T-helper 17 cell (primary cell): ENCODE measurements around the gene TULP1. TPM values are rescaled to one million over a fixed set of nuclear protein-coding genes. Genes with fewer than 3 reads are reported as not detected.
A peak's percentile ranks its signal among the peaks of the same experiment; 100 is the strongest.

Source experiments
- ATAC-seq: fragments of 150-1000 bp; cut with Tn5 transposase; 2 replicates; pipeline ENCODE4 v1.10.0; 2021; ENCODE audit warnings: mild to moderate bottlenecking, moderate library complexity
- DNase-seq, 3 donors: peaks; one replicate each; pipeline versions ENCODE4 v3.0.0 to v3.0.0-alpha.2; 2020 to 2021
- H3K9me3 ChIP-seq: one replicate; pipeline ENCODE4 v1.7.0; 2013; ENCODE audit warnings: low read length, mild to moderate bottlenecking; ENCODE audit not compliant: control insufficient read depth, poor library complexity, severe bottlenecking
- H3K27ac Mint-ChIP-seq: one replicate; pipeline ENCODE4 v1.8.0; 2022; ENCODE audit warnings: mild to moderate bottlenecking, moderate library complexity, mixed read lengths
- H3K27me3 Mint-ChIP-seq: one replicate; pipeline ENCODE4 v1.8.0; 2022; ENCODE audit warnings: mixed read lengths
- H3K36me3 Mint-ChIP-seq: one replicate; pipeline ENCODE4 v1.8.0; 2022; ENCODE audit warnings: low read depth, mixed read lengths
- H3K4me1 Mint-ChIP-seq: one replicate; pipeline ENCODE4 v1.8.0; 2022; ENCODE audit warnings: mild to moderate bottlenecking, mixed read lengths
- H3K4me3 Mint-ChIP-seq: one replicate; pipeline ENCODE4 v1.8.0; 2022; ENCODE audit warnings: mild to moderate bottlenecking, moderate library complexity, mixed read lengths
- total RNA-seq, 4 donors: library from RNA in 2 of 4; stranded (reverse) in 2 of 4; gene quantifications; one replicate each; pipeline ENCODE4 v1.2.3 and lab custom pipeline; 2022 to 2026

TULP1 gene
- total RNA-seq, 2 donors from 2014 or later: not detected

DNA sequence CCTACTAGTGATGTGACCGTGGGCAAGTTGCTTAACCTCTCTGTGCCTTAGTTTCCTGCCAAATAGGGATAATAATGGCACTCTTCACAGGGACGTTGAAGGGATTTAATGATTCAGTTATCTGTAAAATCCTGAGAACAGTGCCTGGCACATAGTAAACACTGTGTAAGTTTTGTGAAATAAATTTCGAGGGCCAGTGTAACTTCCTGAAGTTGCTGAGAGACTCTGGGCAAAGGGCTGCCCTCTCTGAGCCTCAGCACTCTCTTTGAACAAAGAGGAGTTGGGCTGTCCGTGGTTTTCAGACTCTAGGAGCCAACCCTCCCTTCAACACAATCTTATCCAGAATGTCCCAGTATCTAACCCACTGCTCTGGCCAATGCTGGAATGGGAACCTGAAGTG is 13.3 kb downstream of the TULP1 start:
- DNase-seq (no peak), ATAC-seq (no peak)
- Mint-ChIP-seq H3K27me3 (peaks cover 38% of the 10 kb centered on the region), H3K4me3 (no peak overlapping the region), H3K4me1 (peaks cover 12% of the 10 kb centered on the region), H3K27ac (no peak overlapping the region), H3K36me3 (no peaks in the 10 kb centered on the region)
- H3K9me3 ChIP-seq: no peaks in the 10 kb centered on the region

DNA sequence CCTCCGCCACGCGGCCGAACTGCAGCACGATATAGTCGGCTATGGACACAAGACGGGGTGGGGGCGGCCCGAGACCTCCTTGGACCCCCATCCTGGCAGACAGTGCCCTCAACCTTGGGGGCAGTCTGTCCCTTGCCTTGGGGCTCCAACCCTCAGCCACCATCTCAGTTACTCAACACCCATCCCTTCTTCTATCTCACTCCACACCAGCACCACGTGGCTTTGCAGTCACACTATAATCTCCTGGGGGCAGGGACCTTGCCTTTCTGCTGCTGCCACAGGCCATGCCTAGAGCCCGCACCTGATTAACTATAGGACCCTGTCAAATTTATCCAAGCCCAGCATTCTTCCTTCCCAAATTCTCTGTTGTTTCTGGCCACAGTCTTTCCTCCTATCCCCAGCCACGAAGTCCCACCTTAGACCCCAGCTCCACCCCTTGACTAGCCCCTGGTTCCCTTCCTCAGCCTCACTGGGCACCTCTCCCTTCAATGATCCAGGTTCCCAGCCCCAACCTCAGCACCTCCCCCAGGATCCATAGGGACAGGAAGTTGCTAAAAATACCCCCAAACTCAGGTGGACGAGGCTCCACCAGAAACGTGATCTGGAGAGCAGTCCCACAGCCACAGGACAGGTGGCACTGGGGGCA is 14.2 kb downstream of the TULP1 start:
- H3K4me1 Mint-ChIP-seq: peaks cover 17% of the 10 kb centered on the region
- DNase-seq (no peak), ATAC-seq (no peak)
- H3K4me3 Mint-ChIP-seq: peak overlapping the region; percentile 83
- no peaks in the 10 kb centered on the region for H3K9me3 ChIP-seq
- H3K36me3 Mint-ChIP-seq: no peaks in the 10 kb centered on the region
- H3K27me3 Mint-ChIP-seq: peaks cover 38% of the 10 kb centered on the region
- no peak overlapping the region for H3K27ac Mint-ChIP-seq

DNA sequence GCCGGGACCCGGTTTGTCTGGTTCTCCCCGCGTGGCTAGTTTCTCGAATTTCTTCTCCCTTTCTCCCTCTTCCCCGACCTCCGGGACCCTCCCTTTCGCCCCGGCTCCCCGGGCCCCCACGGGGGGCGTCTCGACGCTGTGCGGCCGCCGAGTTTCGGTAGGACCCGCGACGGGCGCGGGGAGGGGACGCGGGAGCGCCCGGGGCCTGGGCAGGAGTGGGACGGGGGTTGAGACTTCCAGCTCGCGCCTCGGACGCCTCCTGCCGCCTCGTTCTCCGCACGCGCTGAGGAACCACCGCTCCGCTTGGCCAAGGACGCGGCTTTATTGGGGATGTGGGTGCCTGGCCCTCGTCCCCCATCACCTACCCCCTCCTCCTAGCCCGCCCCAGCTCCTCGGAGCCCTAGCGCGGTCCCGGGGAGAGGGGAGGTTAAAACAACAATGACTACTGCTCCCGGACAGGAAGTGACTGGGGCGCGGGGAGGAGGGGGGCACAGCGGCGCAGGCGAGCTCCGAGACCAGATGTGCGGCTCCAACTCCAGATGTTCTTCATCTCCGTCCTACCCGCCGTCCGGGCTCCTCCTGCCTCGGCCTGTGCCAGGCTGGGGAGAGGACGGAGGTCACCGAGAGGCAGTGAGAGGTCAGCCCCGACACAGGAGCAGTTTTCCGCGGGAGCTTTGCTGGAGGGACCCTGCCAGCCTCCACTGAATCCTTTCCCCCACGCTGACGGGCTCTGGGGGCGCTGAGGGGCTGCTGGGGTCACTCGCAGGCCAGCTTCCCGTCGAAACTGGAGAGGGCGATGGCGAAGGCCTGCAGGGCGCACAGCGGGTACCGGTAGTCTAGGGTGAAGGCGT is 14.9 kb downstream of the TULP1 start:
- H3K4me1 Mint-ChIP-seq: peaks cover 22% of the 10 kb centered on the region
- H3K27ac Mint-ChIP-seq: no peak overlapping the region

DNA sequence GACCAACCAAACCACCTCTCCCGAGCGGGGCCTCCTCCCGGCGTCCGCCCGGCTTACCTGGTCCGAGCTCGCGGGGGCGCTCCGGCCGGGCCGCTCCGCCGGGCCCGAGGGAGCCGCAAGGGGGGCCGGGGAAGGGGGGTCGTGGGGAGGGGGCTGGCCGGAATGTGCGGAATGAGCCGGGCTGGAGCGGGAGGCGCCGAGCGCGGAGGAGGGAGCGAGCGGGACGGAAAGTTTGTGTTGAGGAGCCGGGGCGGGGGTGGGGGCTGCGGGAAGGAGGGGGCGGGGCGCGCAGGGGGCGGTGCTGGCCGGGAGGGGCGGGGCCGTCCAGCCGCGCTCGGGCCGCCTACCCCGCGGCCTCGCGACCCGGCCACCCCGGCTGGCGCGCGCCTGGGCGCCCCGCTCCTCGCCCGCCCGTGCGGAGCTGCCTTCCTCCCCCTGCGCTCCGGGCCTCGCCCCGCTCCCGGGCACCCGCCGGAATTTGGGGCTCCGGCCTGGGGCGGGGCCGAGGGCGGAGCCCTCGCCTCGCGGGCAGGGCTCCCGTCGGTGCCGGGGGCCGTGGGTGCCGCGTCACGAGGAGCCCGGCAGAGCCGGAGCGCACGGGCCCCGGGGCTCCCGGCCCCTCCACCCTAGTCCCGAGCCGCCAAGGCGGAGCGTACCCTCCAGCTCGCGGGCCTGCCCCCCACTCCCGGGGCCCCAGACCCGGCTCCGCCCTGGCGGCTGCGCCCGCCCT is 15.7 kb downstream of the TULP1 start, which contains the start of gene TEAD3:
TEAD3 (minus strand) TSS at position 239 of the 730 bp plus-strand sequence.
- ATAC-seq (peak; percentile 74), DNase-seq (peak; percentile 18 to 54 (median 54))
- H3K27ac Mint-ChIP-seq: no peak within 1 kb of the TSS
- H3K9me3 ChIP-seq: no peaks in the 10 kb centered on the region
- peak within 1 kb of the TSS; percentile 86 for H3K4me3 Mint-ChIP-seq
- no peaks in the 10 kb centered on the region for H3K36me3 Mint-ChIP-seq
- peaks cover 31% of the 10 kb centered on the region for H3K27me3 Mint-ChIP-seq
- peaks cover 25% of the 10 kb centered on the region for H3K4me1 Mint-ChIP-seq

More for the DNA sequence above, 14.9 kb downstream of the TULP1 start:
- Mint-ChIP-seq H3K27me3 (peaks cover 32% of the 10 kb centered on the region), H3K4me3 (peak overlapping the region; percentile 86), H3K36me3 (no peaks in the 10 kb centered on the region)
- no peaks in the 10 kb centered on the region for H3K9me3 ChIP-seq
- DNase-seq (no peak), ATAC-seq (peak; percentile 29)

DNA sequence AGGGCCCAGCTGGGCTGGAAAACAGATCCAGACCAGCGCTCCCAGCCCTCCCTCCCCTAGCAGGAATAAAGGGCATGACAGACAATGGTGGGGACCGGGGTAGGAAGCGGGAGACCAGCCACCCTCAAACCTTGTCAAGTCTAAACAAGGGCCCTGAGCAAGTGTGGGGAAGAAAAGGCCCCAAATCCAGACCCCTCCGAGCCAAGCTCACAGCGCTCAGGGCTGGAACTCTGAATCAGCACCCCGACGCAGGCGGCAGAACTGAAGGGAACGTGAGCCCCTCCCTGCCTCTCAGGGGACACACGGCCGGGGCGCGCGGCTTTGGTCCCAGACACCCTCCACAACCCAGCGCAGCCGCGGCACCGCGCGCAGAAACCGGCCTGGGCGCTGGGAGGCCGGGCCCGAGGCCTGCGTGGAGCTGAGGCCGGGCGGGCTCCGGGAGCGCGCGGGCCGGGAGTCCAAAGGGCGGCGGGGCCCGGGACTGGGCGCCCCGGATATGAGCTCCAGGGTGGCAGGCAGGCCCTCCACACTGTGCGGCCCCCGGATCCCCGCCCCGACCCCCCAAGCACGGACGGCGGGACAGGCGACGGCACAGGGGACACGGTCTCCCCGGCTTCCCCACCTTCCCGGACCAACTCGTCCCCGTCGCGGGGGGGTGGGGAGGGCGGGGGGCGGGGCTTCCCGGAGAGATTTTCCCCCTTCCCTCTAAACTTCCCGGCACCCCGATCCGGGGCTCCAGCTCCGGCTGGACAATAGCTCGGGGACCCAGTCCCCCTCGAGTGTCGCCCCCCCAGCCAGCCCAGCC is 16.5 kb downstream of the TULP1 start:
- Mint-ChIP-seq H3K4me3 (peak overlapping the region; percentile 80), H3K36me3 (no peaks in the 10 kb centered on the region), H3K27ac (no peak overlapping the region), H3K27me3 (peaks cover 29% of the 10 kb centered on the region), H3K4me1 (peaks cover 26% of the 10 kb centered on the region)
- ATAC-seq (no peak), DNase-seq (no peak)
- no peaks in the 10 kb centered on the region for H3K9me3 ChIP-seq

DNA sequence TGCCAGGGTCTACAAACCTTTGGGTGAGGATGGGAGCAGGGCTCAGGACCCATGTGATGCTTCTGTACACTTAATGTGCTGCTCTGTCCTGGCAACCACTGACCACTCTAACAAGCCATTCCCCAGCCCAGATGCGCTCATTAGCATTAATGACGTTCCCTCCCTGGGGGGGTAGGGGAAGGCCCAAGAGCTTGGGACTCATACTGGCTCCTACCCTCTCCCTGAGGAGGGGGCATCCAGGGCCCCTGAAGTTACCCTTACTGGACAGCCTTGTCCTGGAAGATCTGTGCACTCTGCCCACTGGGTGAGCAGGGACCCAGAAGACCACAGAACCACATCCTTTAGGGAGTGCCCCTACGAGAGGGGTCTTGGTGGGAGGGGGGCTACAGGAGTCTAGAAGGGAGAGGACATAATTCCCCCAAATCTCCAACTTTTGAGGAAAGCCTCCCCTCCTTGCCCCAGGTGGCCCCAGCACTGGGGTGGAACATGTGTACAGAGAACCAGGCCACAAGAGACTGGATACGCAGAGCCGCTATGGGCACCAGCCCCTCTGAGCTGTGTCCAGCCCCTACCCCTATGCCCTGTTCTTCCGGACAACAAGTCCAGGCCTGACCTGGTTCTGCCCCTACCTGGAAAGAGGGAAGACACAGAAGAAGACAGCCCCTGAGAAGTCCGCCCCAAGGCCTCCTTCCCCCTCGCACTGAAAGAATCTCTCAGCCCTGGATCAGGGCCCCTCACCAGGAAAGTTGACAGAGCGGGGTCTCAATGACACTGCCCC is 17.2 kb downstream of the TULP1 start:
- Mint-ChIP-seq H3K4me3 (peak overlapping the region; percentile 80), H3K36me3 (no peaks in the 10 kb centered on the region), H3K27me3 (peaks cover 21% of the 10 kb centered on the region), H3K4me1 (peaks cover 33% of the 10 kb centered on the region), H3K27ac (no peak overlapping the region)
- H3K9me3 ChIP-seq: no peaks in the 10 kb centered on the region
- DNase-seq (no peak), ATAC-seq (no peak)

DNA sequence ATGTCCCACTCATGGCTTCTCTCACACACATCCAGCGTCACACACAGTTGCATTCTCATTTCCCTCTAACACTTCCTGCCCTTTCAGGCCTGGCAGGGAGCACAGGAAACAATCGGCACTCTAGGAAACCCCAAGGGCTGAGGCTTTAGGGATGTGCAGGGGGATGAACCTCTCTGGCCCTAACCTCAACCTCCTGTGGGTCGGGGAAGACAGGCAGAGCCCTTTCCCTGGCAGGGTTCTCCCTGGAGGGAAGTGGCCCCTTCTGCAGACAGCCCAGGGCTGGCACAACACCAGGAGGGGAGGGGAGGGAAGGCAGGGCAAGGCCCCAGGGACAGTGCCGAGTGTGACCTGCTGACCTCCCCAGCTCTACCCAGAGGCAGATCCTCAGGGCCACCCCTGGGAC is 18.5 kb downstream of the TULP1 start:
- Mint-ChIP-seq H3K36me3 (no peaks in the 10 kb centered on the region), H3K4me3 (no peak overlapping the region), H3K27me3 (peaks cover 9% of the 10 kb centered on the region), H3K27ac (no peak overlapping the region), H3K4me1 (peaks cover 33% of the 10 kb centered on the region)
- no peak for DNase-seq
- H3K9me3 ChIP-seq: no peaks in the 10 kb centered on the region
- ATAC-seq: no peak

DNA sequence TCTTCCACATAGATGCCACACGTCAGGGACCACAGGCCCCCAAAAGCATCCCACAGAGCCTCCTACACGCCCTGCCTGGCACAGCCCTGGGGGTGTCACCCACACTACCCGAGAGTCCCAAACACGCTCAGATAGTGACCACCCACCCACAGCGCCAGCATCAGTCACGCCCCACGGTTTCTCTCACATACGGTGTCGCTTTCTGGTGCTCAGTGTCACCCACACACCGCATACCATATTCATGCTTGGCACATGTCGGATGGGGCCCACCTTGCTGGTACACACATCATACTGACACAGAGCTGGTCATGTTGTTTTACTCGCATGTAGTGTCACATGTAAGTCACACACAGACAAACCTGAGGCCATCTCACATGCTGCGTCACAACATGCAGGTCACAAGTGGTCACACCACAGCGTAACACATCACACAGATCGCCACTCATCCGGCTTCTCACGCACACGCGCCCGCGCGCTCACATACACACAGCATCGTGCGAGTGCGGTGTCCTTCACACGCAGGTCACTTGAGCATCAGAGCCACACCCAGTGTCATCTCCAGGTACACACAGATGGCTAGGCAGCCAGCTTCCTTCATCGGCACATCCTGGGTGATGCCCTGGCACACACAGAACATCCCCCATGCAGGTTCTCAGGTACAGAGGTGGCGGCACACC is 19.3 kb downstream of the TULP1 start:
- Mint-ChIP-seq H3K27ac (peak overlapping the region; percentile 53), H3K4me1 (peaks cover 29% of the 10 kb centered on the region), H3K4me3 (no peak overlapping the region), H3K27me3 (peaks cover 2% of the 10 kb centered on the region), H3K36me3 (no peaks in the 10 kb centered on the region)
- H3K9me3 ChIP-seq: no peaks in the 10 kb centered on the region
- ATAC-seq (no peak), DNase-seq (no peak)

DNA sequence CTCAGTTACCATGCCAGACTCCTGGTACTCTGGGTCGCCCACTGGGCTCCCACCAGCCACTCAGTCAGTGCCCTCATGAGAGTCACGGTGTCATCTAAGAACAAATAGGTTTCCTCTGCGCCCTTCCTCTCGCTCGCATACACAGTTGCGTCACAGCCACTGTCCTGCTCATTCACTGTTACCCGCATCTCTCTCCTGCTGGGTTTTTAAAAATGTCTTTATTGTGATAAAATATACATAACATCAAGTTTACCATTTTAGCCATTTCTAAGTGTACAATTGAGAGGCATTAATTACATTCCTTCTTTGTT is 19.8 kb downstream of the TULP1 start:
- no peaks in the 10 kb centered on the region for H3K9me3 ChIP-seq
- Mint-ChIP-seq H3K4me3 (no peak overlapping the region), H3K4me1 (peaks cover 26% of the 10 kb centered on the region), H3K27me3 (no peaks in the 10 kb centered on the region), H3K36me3 (no peaks in the 10 kb centered on the region), H3K27ac (peak overlapping the region; percentile 53)
- no peak for ATAC-seq
- DNase-seq: no peak

DNA sequence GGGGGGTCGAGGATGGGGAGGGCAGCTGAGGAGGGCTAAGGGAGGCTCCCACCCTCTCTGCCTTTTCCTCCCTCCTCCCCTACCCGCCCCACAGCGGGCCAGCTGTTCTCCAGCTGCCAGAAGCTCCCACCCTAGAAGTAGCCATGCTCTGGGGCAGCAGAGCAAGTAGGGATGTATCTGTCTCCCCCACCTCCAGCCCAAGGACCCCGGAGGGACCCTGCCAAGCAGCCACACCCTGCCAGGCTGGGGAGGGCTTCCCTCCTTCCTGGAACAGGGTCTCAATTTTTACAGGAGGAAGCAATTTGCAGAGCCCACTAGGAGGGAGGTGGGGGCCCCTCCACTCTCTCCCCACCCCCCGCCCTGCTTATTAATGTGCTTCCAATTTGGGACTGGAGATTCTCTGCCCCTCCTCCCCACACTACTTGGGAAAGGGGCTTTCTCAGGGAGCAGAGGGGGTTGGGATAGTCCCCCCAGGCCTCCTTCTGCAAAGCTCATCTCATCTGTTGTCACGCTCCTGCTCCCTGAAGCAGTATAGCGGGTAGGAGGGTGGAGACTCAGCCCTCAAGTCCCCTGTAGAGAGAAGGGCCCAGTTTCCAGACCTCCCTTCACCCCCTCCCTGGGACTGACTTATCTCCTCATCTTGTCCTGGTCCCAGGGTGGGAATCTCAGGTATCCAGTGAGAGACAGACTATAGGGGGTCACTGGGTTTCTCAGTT is 20.3 kb downstream of the TULP1 start:
- DNase-seq (no peak), ATAC-seq (no peak)
- Mint-ChIP-seq H3K4me3 (no peak overlapping the region), H3K4me1 (peaks cover 30% of the 10 kb centered on the region), H3K36me3 (no peaks in the 10 kb centered on the region), H3K27ac (no peak overlapping the region), H3K27me3 (no peaks in the 10 kb centered on the region)
- H3K9me3 ChIP-seq: no peaks in the 10 kb centered on the region

DNA sequence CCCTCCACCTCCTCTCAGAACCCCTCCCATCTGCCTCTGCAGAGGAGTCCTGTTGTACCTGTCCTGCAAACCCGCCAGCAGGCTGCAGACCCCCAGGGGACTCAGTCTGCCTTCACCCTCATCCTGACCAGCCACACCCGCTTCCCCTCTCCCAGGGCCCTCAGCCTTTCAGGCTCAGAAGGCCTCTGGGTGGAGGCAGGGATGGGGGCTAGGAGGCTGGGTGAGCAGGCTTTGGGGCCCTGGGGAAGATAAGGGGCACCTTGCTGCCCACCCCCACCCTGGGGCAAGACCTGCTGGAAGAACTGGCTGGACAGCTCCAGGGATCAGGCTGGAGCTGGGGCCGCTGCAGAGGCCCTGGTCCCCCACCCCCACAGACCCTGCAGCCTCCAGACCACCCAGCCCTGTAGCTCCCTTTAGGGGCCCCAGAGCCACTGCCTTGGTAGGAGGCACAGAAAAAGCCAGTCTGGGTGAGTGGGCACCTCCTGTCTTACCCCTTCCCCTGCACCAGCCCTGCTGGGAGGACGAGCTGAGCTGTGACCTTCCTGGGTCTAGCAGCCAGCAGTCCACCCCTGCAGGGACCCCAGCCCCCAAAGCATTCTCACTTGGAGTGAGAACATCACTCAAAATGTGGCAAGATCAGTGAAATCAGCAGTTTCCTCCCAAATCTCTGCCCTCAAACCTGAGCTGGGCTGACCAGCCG is 21.0 kb downstream of the TULP1 start:
- DNase-seq (no peak), ATAC-seq (no peak)
- H3K27ac Mint-ChIP-seq: no peak overlapping the region
- no peaks in the 10 kb centered on the region for H3K9me3 ChIP-seq
- H3K27me3 Mint-ChIP-seq: no peaks in the 10 kb centered on the region
- H3K36me3 Mint-ChIP-seq: no peaks in the 10 kb centered on the region
- H3K4me3 Mint-ChIP-seq: no peak overlapping the region
- H3K4me1 Mint-ChIP-seq: peaks cover 30% of the 10 kb centered on the region
